ENCODE data around the gene HMGCS1.
"Not testable (repeated sequence)": the region's sequence is repeated elsewhere in the genome, so short reads cannot be mapped to it uniquely, and the experiment has no call there.

HMGCS1 gene

DNA sequence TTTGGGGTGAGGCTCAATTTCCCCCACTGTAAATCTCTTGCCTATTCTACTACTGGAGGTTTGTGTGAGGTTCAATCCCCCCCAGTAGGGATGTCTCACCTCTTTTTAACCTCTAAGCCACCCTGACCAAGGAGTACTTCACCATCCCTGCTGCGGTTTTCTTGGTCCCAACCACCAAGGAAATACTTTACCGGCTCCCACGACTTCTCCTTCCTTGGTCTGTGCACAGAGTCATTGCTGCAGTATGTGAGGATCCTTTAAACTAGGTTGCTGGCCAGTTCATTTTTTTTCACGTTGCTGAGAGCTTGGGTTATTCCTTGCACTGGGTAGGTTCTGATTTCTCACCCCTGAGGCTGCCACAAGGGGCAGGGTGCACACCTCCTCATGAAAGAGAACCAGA is 22.5 kb upstream of the HMGCS1 start:
- peak in 1 of 2 experiments; percentile 69 for DNase-seq (ENCODE audit: low read depth in 1 of 2, low spot score in 1 of 2)
- Histone ChIP-seq H3K27ac (replicated peaks) (no peak overlapping the region), H3K4me3 (replicated peaks; ENCODE audit: insufficient read depth, low read length) (no peak overlapping the region), H3K27me3 (ENCODE audit: insufficient read depth, poor library complexity, severe bottlenecking) (peaks cover 2% of the 10 kb centered on the region)
- TF ChIP-seq GABPA (IDR thresholded peaks at IDR 0.05; ENCODE audit: low read depth) = no peak
- TF ChIP-seq POLR2AphosphoS5 (IDR thresholded peaks at IDR 0.05; ENCODE audit: low read depth) = peak; percentile 79
- peak; percentile 23; the same call in 1 of the 2 replicates for TF ChIP-seq SPI1 (IDR thresholded peaks at IDR 0.05; ENCODE audit: borderline replicate concordance, low read depth)
- TF ChIP-seq, protein P1, sequence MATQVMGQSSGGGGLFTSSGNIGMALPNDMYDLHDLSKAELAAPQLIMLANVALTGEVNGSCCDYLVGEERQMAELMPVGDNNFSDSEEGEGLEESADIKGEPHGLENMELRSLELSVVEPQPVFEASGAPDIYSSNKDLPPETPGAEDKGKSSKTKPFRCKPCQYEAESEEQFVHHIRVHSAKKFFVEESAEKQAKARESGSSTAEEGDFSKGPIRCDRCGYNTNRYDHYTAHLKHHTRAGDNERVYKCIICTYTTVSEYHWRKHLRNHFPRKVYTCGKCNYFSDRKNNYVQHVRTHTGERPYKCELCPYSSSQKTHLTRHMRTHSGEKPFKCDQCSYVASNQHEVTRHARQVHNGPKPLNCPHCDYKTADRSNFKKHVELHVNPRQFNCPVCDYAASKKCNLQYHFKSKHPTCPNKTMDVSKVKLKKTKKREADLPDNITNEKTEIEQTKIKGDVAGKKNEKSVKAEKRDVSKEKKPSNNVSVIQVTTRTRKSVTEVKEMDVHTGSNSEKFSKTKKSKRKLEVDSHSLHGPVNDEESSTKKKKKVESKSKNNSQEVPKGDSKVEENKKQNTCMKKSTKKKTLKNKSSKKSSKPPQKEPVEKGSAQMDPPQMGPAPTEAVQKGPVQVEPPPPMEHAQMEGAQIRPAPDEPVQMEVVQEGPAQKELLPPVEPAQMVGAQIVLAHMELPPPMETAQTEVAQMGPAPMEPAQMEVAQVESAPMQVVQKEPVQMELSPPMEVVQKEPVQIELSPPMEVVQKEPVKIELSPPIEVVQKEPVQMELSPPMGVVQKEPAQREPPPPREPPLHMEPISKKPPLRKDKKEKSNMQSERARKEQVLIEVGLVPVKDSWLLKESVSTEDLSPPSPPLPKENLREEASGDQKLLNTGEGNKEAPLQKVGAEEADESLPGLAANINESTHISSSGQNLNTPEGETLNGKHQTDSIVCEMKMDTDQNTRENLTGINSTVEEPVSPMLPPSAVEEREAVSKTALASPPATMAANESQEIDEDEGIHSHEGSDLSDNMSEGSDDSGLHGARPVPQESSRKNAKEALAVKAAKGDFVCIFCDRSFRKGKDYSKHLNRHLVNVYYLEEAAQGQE (IDR thresholded peaks at IDR 0.05; ENCODE audit: insufficient replicate concordance, low read depth) = no peak

DNA sequence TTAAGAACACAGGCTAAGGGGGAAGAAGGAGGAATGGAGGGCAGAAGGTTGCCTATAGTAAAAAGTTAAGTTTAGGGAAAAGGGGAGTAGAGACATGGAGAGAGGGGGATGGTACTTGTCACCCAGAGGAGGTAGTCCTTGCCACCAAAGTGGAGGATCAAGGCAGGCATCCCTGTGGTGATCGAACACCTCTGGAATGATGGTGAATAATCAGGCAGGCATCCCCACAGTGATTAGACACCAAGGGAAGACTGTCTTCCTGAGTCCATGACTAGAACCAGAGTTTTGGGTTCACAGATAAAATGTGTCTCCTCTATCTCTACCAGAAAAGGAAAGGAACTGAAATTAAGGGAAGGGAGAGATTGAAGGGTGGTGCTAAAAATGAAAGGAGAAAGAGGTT is 19.2 kb upstream of the HMGCS1 start:
- DNase-seq (ENCODE audit: low read depth in 1 of 2, low spot score in 1 of 2) = no peak
- H3K4me3 ChIP-seq (replicated peaks; ENCODE audit: insufficient read depth, low read length) = no peak overlapping the region
- H3K27ac ChIP-seq (replicated peaks) = no peak overlapping the region
- TF ChIP-seq POLR2AphosphoS5 (IDR thresholded peaks at IDR 0.05; ENCODE audit: low read depth) = no peak
- TF ChIP-seq, protein P2, sequence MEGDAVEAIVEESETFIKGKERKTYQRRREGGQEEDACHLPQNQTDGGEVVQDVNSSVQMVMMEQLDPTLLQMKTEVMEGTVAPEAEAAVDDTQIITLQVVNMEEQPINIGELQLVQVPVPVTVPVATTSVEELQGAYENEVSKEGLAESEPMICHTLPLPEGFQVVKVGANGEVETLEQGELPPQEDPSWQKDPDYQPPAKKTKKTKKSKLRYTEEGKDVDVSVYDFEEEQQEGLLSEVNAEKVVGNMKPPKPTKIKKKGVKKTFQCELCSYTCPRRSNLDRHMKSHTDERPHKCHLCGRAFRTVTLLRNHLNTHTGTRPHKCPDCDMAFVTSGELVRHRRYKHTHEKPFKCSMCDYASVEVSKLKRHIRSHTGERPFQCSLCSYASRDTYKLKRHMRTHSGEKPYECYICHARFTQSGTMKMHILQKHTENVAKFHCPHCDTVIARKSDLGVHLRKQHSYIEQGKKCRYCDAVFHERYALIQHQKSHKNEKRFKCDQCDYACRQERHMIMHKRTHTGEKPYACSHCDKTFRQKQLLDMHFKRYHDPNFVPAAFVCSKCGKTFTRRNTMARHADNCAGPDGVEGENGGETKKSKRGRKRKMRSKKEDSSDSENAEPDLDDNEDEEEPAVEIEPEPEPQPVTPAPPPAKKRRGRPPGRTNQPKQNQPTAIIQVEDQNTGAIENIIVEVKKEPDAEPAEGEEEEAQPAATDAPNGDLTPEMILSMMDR (IDR thresholded peaks at IDR 0.05; ENCODE audit: insufficient read depth, low read length) = no peak
- TF ChIP-seq SPI1 (IDR thresholded peaks at IDR 0.05; ENCODE audit: borderline replicate concordance, low read depth) = no peak
- no peak for TF ChIP-seq GABPA (IDR thresholded peaks at IDR 0.05; ENCODE audit: low read depth)
- TF ChIP-seq, protein P1 (IDR thresholded peaks at IDR 0.05; ENCODE audit: insufficient replicate concordance, low read depth) = no peak
- H3K27me3 ChIP-seq (ENCODE audit: insufficient read depth, poor library complexity, severe bottlenecking) = peaks cover 2% of the 10 kb centered on the region

DNA sequence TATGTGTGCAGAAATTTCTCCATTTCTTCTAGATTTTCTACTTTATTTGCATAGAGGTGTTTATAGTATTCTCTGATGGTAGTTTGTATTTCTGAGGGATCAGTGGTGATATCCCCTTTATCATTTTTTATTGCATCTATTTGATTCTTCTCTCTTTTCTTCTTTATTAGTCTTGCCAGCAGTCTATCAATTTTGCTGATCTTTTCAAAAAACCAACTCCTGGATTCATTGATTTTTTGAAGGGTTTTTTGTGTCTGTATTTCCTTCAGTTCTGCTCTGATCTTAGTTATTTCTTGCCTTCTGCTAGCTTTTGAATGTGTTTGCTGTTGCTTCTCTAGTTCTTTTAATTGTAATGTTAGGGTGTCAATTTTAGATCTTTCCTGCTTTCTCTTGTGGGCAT is 12.4 kb upstream of the HMGCS1 start:
- not testable (repeated sequence) for H3K27me3 ChIP-seq (ENCODE audit: insufficient read depth, poor library complexity, severe bottlenecking); H3K4me3 ChIP-seq (replicated peaks; ENCODE audit: insufficient read depth, low read length); DNase-seq (ENCODE audit: low read depth in 1 of 2, low spot score in 1 of 2); H3K27ac ChIP-seq (replicated peaks)

DNA sequence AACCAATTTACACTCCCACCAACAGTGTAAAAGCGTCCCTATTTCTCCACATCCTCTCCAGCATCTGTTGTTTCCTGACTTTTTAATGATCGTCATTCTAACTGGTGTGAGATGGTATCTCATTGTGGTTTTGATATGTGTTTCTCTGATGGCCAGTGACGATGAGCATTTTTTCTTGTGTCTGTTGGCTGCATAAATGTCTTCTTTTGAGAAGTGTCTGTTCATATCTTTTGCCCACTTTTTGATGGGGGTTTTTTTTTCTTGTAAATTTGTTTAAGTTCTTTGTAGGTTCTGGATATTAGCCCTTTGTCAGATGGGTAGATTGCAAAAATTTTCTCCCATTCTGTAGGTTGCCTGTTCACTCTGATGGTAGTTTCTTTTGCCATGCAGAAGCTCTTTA is 10.3 kb upstream of the HMGCS1 start:
- not testable (repeated sequence) for H3K27ac ChIP-seq (replicated peaks)

DNA sequence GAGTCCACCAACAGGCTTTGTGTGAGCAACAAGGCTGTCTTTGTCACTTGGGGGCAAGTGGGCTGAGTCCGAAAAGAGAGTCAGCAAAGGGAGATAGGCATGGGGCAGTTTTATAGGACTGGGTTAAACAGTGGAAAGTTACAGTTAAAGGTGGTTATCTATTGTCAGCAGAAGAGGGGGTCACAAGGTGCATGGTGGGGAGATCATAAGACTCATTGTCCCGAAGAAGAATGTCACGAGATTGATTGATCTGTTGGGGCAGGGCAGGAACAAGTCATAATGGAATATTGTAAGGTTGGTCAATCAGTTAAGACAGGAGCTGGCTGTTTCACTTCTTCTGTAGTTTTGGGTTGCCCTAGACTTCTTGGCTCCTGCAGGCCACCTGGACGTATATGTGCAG is 7.6 kb upstream of the HMGCS1 start:
- TF ChIP-seq, protein P2 (IDR thresholded peaks at IDR 0.05; ENCODE audit: insufficient read depth, low read length) = no peak
- no peak for TF ChIP-seq POLR2AphosphoS5 (IDR thresholded peaks at IDR 0.05; ENCODE audit: low read depth)
- TF ChIP-seq, protein P1 (IDR thresholded peaks at IDR 0.05; ENCODE audit: insufficient replicate concordance, low read depth) = no peak
- TF ChIP-seq SPI1 (IDR thresholded peaks at IDR 0.05; ENCODE audit: borderline replicate concordance, low read depth) = no peak
- TF ChIP-seq GABPA (IDR thresholded peaks at IDR 0.05; ENCODE audit: low read depth) = no peak
- Histone ChIP-seq H3K4me3 (replicated peaks; ENCODE audit: insufficient read depth, low read length) (no peak overlapping the region), H3K27ac (replicated peaks) (no peak overlapping the region), H3K27me3 (ENCODE audit: insufficient read depth, poor library complexity, severe bottlenecking) (no peaks in the 10 kb centered on the region)
- DNase-seq (ENCODE audit: low read depth in 1 of 2, low spot score in 1 of 2) = no peak

More for the DNA sequence above, 10.3 kb upstream of the HMGCS1 start:
- not testable (repeated sequence) for DNase-seq (ENCODE audit: low read depth in 1 of 2, low spot score in 1 of 2); H3K27me3 ChIP-seq (ENCODE audit: insufficient read depth, poor library complexity, severe bottlenecking); H3K4me3 ChIP-seq (replicated peaks; ENCODE audit: insufficient read depth, low read length)
